H1 (cell line): ENCODE results near the gene EIF4ENIF1. TPM values are rescaled to one million over a fixed set of nuclear protein-coding genes. Genes with fewer than 3 reads are reported as not detected.

ENCODE experiments used
- CTCF ChIA-PET: fragments of 300-600 bp; sonication (Branson Sonifier 250); formaldehyde crosslinking; loops from one replicate; lab custom pipeline; 2021; ENCODE audit not compliant: partially characterized antibody; lab: Charles Lee
- POLR2A ChIA-PET: fragments of 300-600 bp; sonication (Branson Sonifier 250); formaldehyde crosslinking; loops from one replicate; lab custom pipeline; 2021; ENCODE audit warnings: inconsistent platforms; ENCODE audit not compliant: partially characterized antibody; lab: Charles Lee
- DNase-seq, 2 experiments: peaks; one replicate each; pipeline versions ENCODE4 v3.0.0 to v3.0.0-alpha.2; 2010 to 2022; ENCODE audit warnings: low spot score in 2 of 2, low read depth in 1 of 2, mixed read lengths in 1 of 2
- FAIRE-seq: peaks from 2 replicates; lab custom pipeline; 2011; peaks lifted over from hg19 to GRCh38; lab: Jason Lieb, UNC
- H2AFZ ChIP-seq: 2 replicates; pipeline ENCODE4 v1.8.1; 2012; ENCODE audit warnings: low read length, inconsistent platforms
- H2AK5ac ChIP-seq: 2 replicates; pipeline ENCODE4 v1.6.1; 2013; ENCODE audit warnings: low read depth, low read length
- H2BK120ac ChIP-seq: replicated peaks from 2 replicates; pipeline ENCODE3; 2013; ENCODE audit warnings: low read depth, low read length, inconsistent platforms
- H2BK12ac ChIP-seq: 2 replicates; pipeline ENCODE4 v1.6.1; 2013; ENCODE audit warnings: low read depth, low read length
- H2BK15ac ChIP-seq: 2 replicates; pipeline ENCODE4 v1.6.1; 2013; ENCODE audit warnings: low read length
- H2BK20ac ChIP-seq: 2 replicates; pipeline ENCODE4 v1.6.1; 2013; ENCODE audit warnings: low read length
- H2BK5ac ChIP-seq: 2 replicates; pipeline ENCODE4 v1.6.1; 2013; ENCODE audit warnings: low read depth, low read length
- H3K14ac ChIP-seq: 2 replicates; pipeline ENCODE4 v1.6.1; 2013; ENCODE audit warnings: inconsistent platforms; ENCODE audit not compliant: insufficient read length
- H3K18ac ChIP-seq: 2 replicates; pipeline ENCODE4 v1.6.1; 2013; ENCODE audit warnings: low read length; ENCODE audit errors: extremely low read depth
- H3K23ac ChIP-seq: 2 replicates; pipeline ENCODE4 v1.6.1; 2013; ENCODE audit warnings: inconsistent platforms; ENCODE audit not compliant: insufficient read length
- H3K23me2 ChIP-seq: 2 replicates; pipeline ENCODE4 v1.6.1; 2013; ENCODE audit warnings: low read depth, low read length
- H3K27ac ChIP-seq: 2 replicates; pipeline ENCODE4 v1.6.1; 2011; ENCODE audit warnings: low read depth, low read length, inconsistent platforms
- H3K27me3 ChIP-seq, 4 experiments: replicated peaks in 1 of 4; 1 replicate in 1 of 4; 2 replicates in 3 of 4; pipeline versions ENCODE4 v1.6.1 to v1.8.1; 2011 to 2013; ENCODE audit warnings: low read length in 3 of 4, mild to moderate bottlenecking in 3 of 4, inconsistent platforms in 2 of 4, mixed read lengths in 2 of 4, moderate library complexity in 1 of 4; ENCODE audit not compliant: control insufficient read depth in 3 of 4, insufficient read depth in 3 of 4; ENCODE audit errors: extremely low read depth in 1 of 4
- H3K36me3 ChIP-seq, 4 experiments: 2 replicates each; pipeline versions ENCODE4 v1.6.1 to v1.8.1; 2011 to 2013; ENCODE audit warnings: mild to moderate bottlenecking in 4 of 4, low read length in 3 of 4, moderate library complexity in 2 of 4, control low read depth in 1 of 4, inconsistent platforms in 1 of 4; ENCODE audit not compliant: insufficient read depth in 4 of 4, control insufficient read depth in 2 of 4
- H3K4ac ChIP-seq: replicated peaks from 2 replicates; pipeline ENCODE3; 2013; ENCODE audit warnings: low read length, low read depth, mixed read lengths, inconsistent platforms; ENCODE audit not compliant: insufficient read length
- H3K4me1 ChIP-seq, 4 experiments: replicated peaks in 1 of 4; 1 replicate in 1 of 4; 2 replicates in 3 of 4; pipeline versions ENCODE4 v1.6.1 to v1.8.1; 2011 to 2013; ENCODE audit warnings: low read length in 3 of 4, inconsistent platforms in 2 of 4, mixed read lengths in 1 of 4; ENCODE audit not compliant: insufficient read depth in 4 of 4, control insufficient read depth in 3 of 4
- H3K4me2 ChIP-seq, 2 experiments: 2 replicates each; pipeline versions ENCODE4 v1.6.1 to v1.8.1; 2011 to 2013; ENCODE audit warnings: low read depth in 2 of 2, low read length in 2 of 2, control low read depth in 1 of 2, inconsistent platforms in 1 of 2, mild to moderate bottlenecking in 1 of 2; ENCODE audit not compliant: insufficient read depth in 1 of 2
- H3K4me3 ChIP-seq, 4 experiments: fragments of 200-600, 300-600 bp in 1 of 4; sonication (generic), shearing (Covaris generic), sonication (Bioruptor Twin) in 1 of 4; 2 replicates each; pipeline versions ENCODE4 v1.5.1 to v1.8.1; 2011 to 2016; ENCODE audit warnings: low read length in 4 of 4, low read depth in 3 of 4, control low read depth in 2 of 4, inconsistent platforms in 2 of 4, mild to moderate bottlenecking in 2 of 4, mixed read lengths in 1 of 4, moderate library complexity in 1 of 4; ENCODE audit not compliant: insufficient read depth in 2 of 4; ENCODE audit errors: extremely low read depth in 1 of 4
- H3K56ac ChIP-seq: replicated peaks from 2 replicates; pipeline ENCODE3; 2013; ENCODE audit warnings: low read depth, mild to moderate bottlenecking, mixed read lengths, low read length, inconsistent platforms; ENCODE audit not compliant: insufficient read length
- H3K79me1 ChIP-seq: 2 replicates; pipeline ENCODE4 v1.6.1; 2013; ENCODE audit warnings: low read depth, low read length, control low read depth
- H3K79me2 ChIP-seq, 2 experiments: 2 replicates each; pipeline versions ENCODE4 v1.6.1 to v1.8.1; 2012 to 2013; ENCODE audit warnings: low read length in 2 of 2, mild to moderate bottlenecking in 2 of 2, inconsistent platforms in 1 of 2; ENCODE audit not compliant: insufficient read depth in 2 of 2, control insufficient read depth in 1 of 2
- H3K9ac ChIP-seq, 4 experiments: replicated peaks in 1 of 4; 1 replicate in 1 of 4; 2 replicates in 3 of 4; pipeline versions ENCODE4 v1.6.1 to v1.8.1; 2011 to 2013; ENCODE audit warnings: low read depth in 3 of 4, low read length in 3 of 4, control low read depth in 2 of 4, mild to moderate bottlenecking in 2 of 4, moderate library complexity in 2 of 4, inconsistent platforms in 1 of 4; ENCODE audit errors: extremely low read depth in 1 of 4
- H3K9me3 ChIP-seq, 2 experiments: 2 replicates each; pipeline versions ENCODE4 v1.6.1 to v1.8.1; 2012 to 2013; ENCODE audit warnings: mild to moderate bottlenecking in 2 of 2, moderate library complexity in 2 of 2, control low read depth in 1 of 2, inconsistent platforms in 1 of 2, low read depth in 1 of 2, low read length in 1 of 2, mixed read lengths in 1 of 2; ENCODE audit not compliant: insufficient read depth in 2 of 2
- H4K20me1 ChIP-seq, 2 experiments: replicated peaks in 1 of 2; 2 replicates each; pipeline versions ENCODE3 to v1.8.1; 2011 to 2013; ENCODE audit warnings: inconsistent platforms in 2 of 2, low read length in 2 of 2, mild to moderate bottlenecking in 1 of 2; ENCODE audit not compliant: insufficient read depth in 2 of 2, control insufficient read depth in 1 of 2
- H4K5ac ChIP-seq: 2 replicates; pipeline ENCODE4 v1.6.1; 2013; ENCODE audit warnings: low read length, low read depth, mixed read lengths, inconsistent platforms; ENCODE audit not compliant: insufficient read length
- H4K8ac ChIP-seq: 2 replicates; pipeline ENCODE4 v1.8.0; 2013; ENCODE audit warnings: mild to moderate bottlenecking, moderate library complexity, low read length, inconsistent platforms; ENCODE audit not compliant: insufficient read depth; ENCODE audit errors: extremely low read depth
- H4K91ac ChIP-seq: replicated peaks from 2 replicates; pipeline ENCODE3; 2013; ENCODE audit warnings: low read length, mixed read lengths, inconsistent platforms; ENCODE audit not compliant: insufficient read length
- BCL11A ChIP-seq, 2 experiments: IDR thresholded peaks; one replicate each; pipeline ENCODE4 v1.6.1; 2011; ENCODE audit warnings: low read depth in 2 of 2, low read length in 2 of 2, mild to moderate bottlenecking in 2 of 2
- BRCA1 ChIP-seq: IDR thresholded peaks from 2 replicates; pipeline ENCODE4 v1.6.1; 2012; ENCODE audit warnings: low read depth, low read length, improper control_type of control experiment
- POLR2A ChIP-seq, 2 experiments: IDR thresholded peaks; 1 replicate in 1 of 2; 2 replicates in 1 of 2; pipeline ENCODE4 v1.6.1; 2011; ENCODE audit warnings: low read depth in 2 of 2, low read length in 2 of 2, mild to moderate bottlenecking in 2 of 2; ENCODE audit errors: control extremely low read depth in 1 of 2
- TCF12 ChIP-seq: IDR thresholded peaks from 2 replicates; pipeline ENCODE4 v1.6.1; 2011; ENCODE audit warnings: low read depth, mild to moderate bottlenecking, low read length
- ZNF274 ChIP-seq: IDR thresholded peaks from 2 replicates; pipeline ENCODE4 v1.7.0; 2012; ENCODE audit warnings: low read length, borderline replicate concordance; ENCODE audit errors: extremely low read depth
- WGBS, 2 experiments: shearing (Covaris generic) in 1 of 2; methylation state at CpG; one replicate each; pipeline versions ENCODE4 v1.1.6 to v1.1.7; 2013 to 2015; ENCODE audit warnings: low lambda C conversion rate in 2 of 2, mixed read lengths in 2 of 2, inconsistent platforms in 1 of 2, low coverage in 1 of 2, missing lambda C conversion rate in 1 of 2; ENCODE audit not compliant: insufficient replicate concordance in 2 of 2, insufficient coverage in 1 of 2, insufficient read length in 1 of 2; ENCODE audit errors: extremely low coverage in 1 of 2, missing lambda C conversion rate in 1 of 2; 5-methylcytosine and 5-hydroxymethylcytosine counted together
- polyA plus RNA-seq, 7 experiments: library from polyadenylated mRNA; depleted of rRNA in 3 of 7; stranded (reverse) in 5 of 7; unstranded in 2 of 7; fragments of >200 nt in 5 of 7; fragments of 200-250 nt in 2 of 7; gene quantifications; 1 replicate in 5 of 7; 2 replicates in 1 of 7; 4 replicates in 1 of 7; pipeline versions ENCODE4 v1.2.1 to v1.2.3, GENCODE V29; 2011 to 2013; ENCODE audit warnings: missing spikeins in 2 of 7, mixed read lengths in 2 of 7
- total RNA-seq: library from RNA; stranded (reverse); fragmentation: NEBNext Ultra II Directional; extraction: Animal tissue kit (Norgen Biotek cat#: 25700); gene quantifications from 2 replicates; pipeline ENCODE4 v1.2.1, GENCODE V29; 2021
- TF ChIP-seq, protein P1 (sequence below): IDR thresholded peaks from 2 replicates; pipeline ENCODE4 v1.6.1; 2012; ENCODE audit warnings: low read length, inconsistent platforms

Gene EIF4ENIF1
- total and polyA plus RNA-seq, 2 of the 8 experiments (the other 6 are each of a cell fraction or from before 2014, with no cell fraction given): 21.9 to 23.6 TPM

DNA sequence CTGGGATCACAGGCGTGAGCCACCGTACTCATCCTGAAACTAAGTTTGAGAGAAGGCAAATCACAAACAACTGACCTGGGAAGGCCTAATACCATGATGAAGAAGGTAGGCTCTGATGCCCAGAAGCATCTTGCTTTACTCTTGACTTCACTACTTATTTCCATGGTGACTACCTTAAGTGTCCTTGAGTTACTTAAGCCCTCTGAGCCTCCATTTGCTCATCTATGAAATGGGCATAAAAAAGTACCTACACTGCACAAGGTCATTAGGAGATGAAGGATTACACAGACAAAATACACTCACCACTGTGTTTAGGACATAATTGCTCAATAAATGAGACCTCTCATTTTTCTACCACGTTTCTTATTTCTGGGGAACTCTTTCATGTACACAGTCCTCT, 27.9 kb downstream of the EIF4ENIF1 start:
- no peak overlapping the region for H3K4me3 ChIP-seq
- no peak overlapping the region for H2BK5ac ChIP-seq
- no peak overlapping the region for H3K27ac ChIP-seq
- no peaks in the 10 kb centered on the region for H3K9me3 ChIP-seq
- H3K14ac ChIP-seq: no peak overlapping the region
- H3K23me2 ChIP-seq: no peaks in the 10 kb centered on the region
- H4K20me1 ChIP-seq: peaks cover 0 to 1% of the 10 kb centered on the region in 2 experiments
- H2AFZ ChIP-seq: no peak overlapping the region
- no peaks in the 10 kb centered on the region for H3K4me1 ChIP-seq
- H4K5ac ChIP-seq: no peak overlapping the region
- peaks cover 0 to 47% (median 19%) of the 10 kb centered on the region in 4 experiments; a peak in 7 of 8 replicates for H3K36me3 ChIP-seq
- H2BK20ac ChIP-seq: no peak overlapping the region
- no peak for FAIRE-seq
- H3K79me1 ChIP-seq: no peaks in the 10 kb centered on the region
- no peaks in the 10 kb centered on the region for H3K27me3 ChIP-seq
- H2BK15ac ChIP-seq: no peak overlapping the region
- H2AK5ac ChIP-seq: no peak overlapping the region
- ChIA-PET CTCF (interaction anchor here (1.3 kb wide), 1 partner anchor 10 kb away, joined by 4 read pairs; no protein-coding TSS in a partner anchor), POLR2A (interaction anchor here (1.7 kb wide), 1 partner anchor 25 kb away, joined by 4 read pairs; no protein-coding TSS in a partner anchor)
- no peak overlapping the region for H3K4ac ChIP-seq
- H3K23ac ChIP-seq: no peak overlapping the region
- no peak overlapping the region for H2BK12ac ChIP-seq
- no peak for DNase-seq
- no peak overlapping the region for H4K8ac ChIP-seq
- no peak overlapping the region for H2BK120ac ChIP-seq
- H3K56ac ChIP-seq: no peak overlapping the region
- H4K91ac ChIP-seq: no peak overlapping the region
- H3K18ac ChIP-seq: no peak overlapping the region
- 88% methylated on average over 3 of the region's 3 CpGs; no CpG with 5 or more reads in 1 of the 2 experiments for WGBS, 2 experiments
- H3K9ac ChIP-seq: no peak overlapping the region; a peak in 1 of 7 replicates
- no peaks in the 10 kb centered on the region for H3K79me2 ChIP-seq
- H3K4me2 ChIP-seq: no peak overlapping the region
- no peak for TF ChIP-seq TCF12
- TF ChIP-seq, protein P1, sequence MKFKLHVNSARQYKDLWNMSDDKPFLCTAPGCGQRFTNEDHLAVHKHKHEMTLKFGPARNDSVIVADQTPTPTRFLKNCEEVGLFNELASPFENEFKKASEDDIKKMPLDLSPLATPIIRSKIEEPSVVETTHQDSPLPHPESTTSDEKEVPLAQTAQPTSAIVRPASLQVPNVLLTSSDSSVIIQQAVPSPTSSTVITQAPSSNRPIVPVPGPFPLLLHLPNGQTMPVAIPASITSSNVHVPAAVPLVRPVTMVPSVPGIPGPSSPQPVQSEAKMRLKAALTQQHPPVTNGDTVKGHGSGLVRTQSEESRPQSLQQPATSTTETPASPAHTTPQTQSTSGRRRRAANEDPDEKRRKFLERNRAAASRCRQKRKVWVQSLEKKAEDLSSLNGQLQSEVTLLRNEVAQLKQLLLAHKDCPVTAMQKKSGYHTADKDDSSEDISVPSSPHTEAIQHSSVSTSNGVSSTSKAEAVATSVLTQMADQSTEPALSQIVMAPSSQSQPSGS: no peak
- no peak for TF ChIP-seq POLR2A (IDR thresholded peaks at IDR 0.05; ENCODE audit: control extremely low read depth in 1 of 2, low read depth in 2 of 2, low read length in 2 of 2)
- no peak for TF ChIP-seq BCL11A (IDR thresholded peaks at IDR 0.05; ENCODE audit: low read depth in 2 of 2, low read length in 2 of 2)
- no peak for TF ChIP-seq ZNF274
- no peak for TF ChIP-seq BRCA1
